Neural cell (in vitro differentiated cells): Measurements from ENCODE around the gene PPP1R13B.

Source experiments
- EZH2 ChIP-seq: fragments of 200-600, 300-800 bp; shearing (Covaris generic), sonication (generic); IDR thresholded peaks from 2 replicates; pipeline ENCODE4 v1.6.1; 2014; ENCODE audit warnings: antibody characterized with exemption, low read length, borderline replicate concordance, mild to moderate bottlenecking; ENCODE audit not compliant: insufficient read depth, poor library complexity, severe bottlenecking
- POLR2AphosphoS5 ChIP-seq: IDR thresholded peaks from 2 replicates; pipeline ENCODE4 v1.6.1; 2012
- RAD21 ChIP-seq: fragments of 450-650 bp; conservative IDR thresholded peaks from 2 replicates; pipeline ENCODE4 v1.6.1; 2014; ENCODE audit warnings: antibody characterized with exemption, mild to moderate bottlenecking, moderate library complexity
- SMC3 ChIP-seq: fragments of 450-650 bp; conservative IDR thresholded peaks from 2 replicates; pipeline ENCODE4 v1.6.1; 2014; ENCODE audit warnings: antibody characterized with exemption, mild to moderate bottlenecking, moderate library complexity; ENCODE audit not compliant: poor library complexity
- TF ChIP-seq, protein P1 (sequence below): fragments of 450-650 bp; IDR thresholded peaks from 2 replicates; pipeline ENCODE4 v1.5.1; 2014; ENCODE audit warnings: antibody characterized with exemption, mild to moderate bottlenecking, moderate library complexity; ENCODE audit not compliant: poor library complexity, severe bottlenecking

DNA sequence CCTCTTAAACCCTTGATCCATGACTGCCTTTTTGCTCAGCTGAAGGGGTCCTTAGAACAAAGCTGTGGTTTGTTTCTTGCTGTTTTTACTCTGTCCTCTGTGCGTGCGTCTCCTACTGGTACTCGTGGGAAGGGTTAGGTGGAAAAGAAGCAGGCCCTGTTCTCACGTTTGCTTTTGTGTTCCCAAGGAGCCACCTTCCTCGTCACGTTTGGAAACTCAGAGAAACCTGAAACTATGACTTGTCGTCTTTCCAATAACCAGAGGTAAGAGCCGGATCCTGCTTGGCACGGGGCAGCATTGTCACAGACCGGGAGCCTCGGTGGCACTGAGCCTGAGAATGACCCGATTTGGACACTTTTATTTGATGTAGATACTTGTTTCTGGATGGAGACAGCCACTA lies 118.7 kb downstream of the PPP1R13B start:
- TF ChIP-seq, protein P1, sequence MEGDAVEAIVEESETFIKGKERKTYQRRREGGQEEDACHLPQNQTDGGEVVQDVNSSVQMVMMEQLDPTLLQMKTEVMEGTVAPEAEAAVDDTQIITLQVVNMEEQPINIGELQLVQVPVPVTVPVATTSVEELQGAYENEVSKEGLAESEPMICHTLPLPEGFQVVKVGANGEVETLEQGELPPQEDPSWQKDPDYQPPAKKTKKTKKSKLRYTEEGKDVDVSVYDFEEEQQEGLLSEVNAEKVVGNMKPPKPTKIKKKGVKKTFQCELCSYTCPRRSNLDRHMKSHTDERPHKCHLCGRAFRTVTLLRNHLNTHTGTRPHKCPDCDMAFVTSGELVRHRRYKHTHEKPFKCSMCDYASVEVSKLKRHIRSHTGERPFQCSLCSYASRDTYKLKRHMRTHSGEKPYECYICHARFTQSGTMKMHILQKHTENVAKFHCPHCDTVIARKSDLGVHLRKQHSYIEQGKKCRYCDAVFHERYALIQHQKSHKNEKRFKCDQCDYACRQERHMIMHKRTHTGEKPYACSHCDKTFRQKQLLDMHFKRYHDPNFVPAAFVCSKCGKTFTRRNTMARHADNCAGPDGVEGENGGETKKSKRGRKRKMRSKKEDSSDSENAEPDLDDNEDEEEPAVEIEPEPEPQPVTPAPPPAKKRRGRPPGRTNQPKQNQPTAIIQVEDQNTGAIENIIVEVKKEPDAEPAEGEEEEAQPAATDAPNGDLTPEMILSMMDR = no peak
- no peak for TF ChIP-seq POLR2AphosphoS5
- TF ChIP-seq EZH2 = no peak
- TF ChIP-seq SMC3 = no peak
- TF ChIP-seq RAD21 = no peak
